Loucy (cell line): ENCODE measurements around the gene GIT2.
"Not testable (repeated sequence)": the region's sequence is repeated elsewhere in the genome, so short reads cannot be mapped to it uniquely, and the experiment has no call there.

ENCODE experiments used
- H2AFZ ChIP-seq: fragments of 200-600 bp; sonication (generic); 2 replicates; pipeline ENCODE4 v1.6.0; 2016; ENCODE audit warnings: antibody characterized with exemption, mild to moderate bottlenecking, low read length, moderate library complexity
- H3F3A ChIP-seq: fragments of 200-600 bp; 2 replicates; pipeline ENCODE4 v1.6.0; 2016; ENCODE audit warnings: antibody characterized with exemption, low read depth, mild to moderate bottlenecking
- H3K27me3 ChIP-seq: fragments of 200-600 bp; sonication (generic); 2 replicates; pipeline ENCODE4 v1.6.1; 2014; ENCODE audit warnings: low read length, mild to moderate bottlenecking; ENCODE audit not compliant: insufficient read depth, poor library complexity, severe bottlenecking
- H3K36me3 ChIP-seq: fragments of 200-600 bp; sonication (generic); 2 replicates; pipeline ENCODE4 v1.6.1; 2016; ENCODE audit warnings: low read length; ENCODE audit not compliant: insufficient read depth
- H3K4me1 ChIP-seq: fragments of 200-600 bp; sonication (generic); 2 replicates; pipeline ENCODE4 v1.5.1; 2014; ENCODE audit warnings: low read length, mild to moderate bottlenecking; ENCODE audit not compliant: insufficient read depth, poor library complexity, severe bottlenecking
- H3K4me2 ChIP-seq: fragments of 200-600 bp; sonication (generic); 2 replicates; pipeline ENCODE4 v1.6.0; 2014; ENCODE audit warnings: antibody characterized with exemption, low read length, low read depth, mild to moderate bottlenecking; ENCODE audit not compliant: poor library complexity, severe bottlenecking
- H3K4me3 ChIP-seq: fragments of 200-600 bp; sonication (generic); 2 replicates; pipeline ENCODE4 v1.5.1; 2014; ENCODE audit warnings: low read length, mild to moderate bottlenecking, mixed read lengths; ENCODE audit not compliant: poor library complexity, severe bottlenecking
- H3K79me2 ChIP-seq: fragments of 200-600 bp; sonication (generic); 2 replicates; pipeline ENCODE4 v1.6.1; 2014; ENCODE audit warnings: low read length; ENCODE audit not compliant: insufficient read depth
- H3K9ac ChIP-seq: fragments of 200-600 bp; sonication (generic); 2 replicates; pipeline ENCODE4 v1.6.0; 2014; ENCODE audit warnings: mild to moderate bottlenecking, low read depth, low read length, moderate library complexity; ENCODE audit not compliant: poor library complexity, severe bottlenecking
- H3K9me2 ChIP-seq: fragments of 200-600 bp; sonication (generic); replicated peaks from 2 replicates; pipeline ENCODE4 v1.6.1; 2016; ENCODE audit warnings: low read depth, low read length, mixed read lengths
- H3K9me3 ChIP-seq: fragments of 200-600 bp; sonication (generic); 2 replicates; pipeline ENCODE4 v1.6.1; 2014; ENCODE audit warnings: mild to moderate bottlenecking, antibody characterized with exemption, low read length, low read depth; ENCODE audit not compliant: insufficient read depth
- H4K20me1 ChIP-seq: fragments of 200-600 bp; sonication (generic); 2 replicates; pipeline ENCODE4 v1.6.0; 2014; ENCODE audit warnings: antibody characterized with exemption, low read length, mild to moderate bottlenecking; ENCODE audit not compliant: insufficient read depth, poor library complexity, severe bottlenecking
- CTCF ChIP-seq: fragments of 200-600 bp; sonication (generic); conservative IDR thresholded peaks from 2 replicates; pipeline ENCODE4 v1.5.1; 2014; ENCODE audit warnings: mild to moderate bottlenecking, antibody characterized with exemption, low read length
- EZH2phosphoT487 ChIP-seq: fragments of 200-600 bp; IDR thresholded peaks from 2 replicates; pipeline ENCODE4 v1.6.1; 2018; ENCODE audit warnings: antibody characterized with exemption, mild to moderate bottlenecking, moderate library complexity, borderline replicate concordance

Gene GIT2

GRCh38 chr12:109932878-109933503, 63.2 kb downstream of the GIT2 start:
- Histone ChIP-seq H2AFZ (no peak overlapping the region), H4K20me1 (no peaks in the 10 kb centered on the region), H3K4me2 (no peak overlapping the region), H3F3A (no peaks in the 10 kb centered on the region), H3K27me3 (no peaks in the 10 kb centered on the region), H3K9ac (no peak overlapping the region), H3K9me2 (no peaks in the 10 kb centered on the region), H3K4me3 (no peak overlapping the region), H3K9me3 (no peaks in the 10 kb centered on the region), H3K36me3 (peaks cover 30% of the 10 kb centered on the region; the same call in 1 of the 2 replicates), H3K79me2 (no peaks in the 10 kb centered on the region), H3K4me1 (no peaks in the 10 kb centered on the region)
- TF ChIP-seq CTCF (no peak), EZH2phosphoT487 (no peak)

- peaks cover 19% of the 10 kb centered on the region; the same call in 1 of the 2 replicates for H3K36me3 ChIP-seq
- H2AFZ ChIP-seq = no peak overlapping the region
- H4K20me1 ChIP-seq = no peaks in the 10 kb centered on the region
- no peaks in the 10 kb centered on the region for H3K9me3 ChIP-seq
- no peaks in the 10 kb centered on the region for H3K79me2 ChIP-seq
- H3K4me2 ChIP-seq = no peak overlapping the region
- no peaks in the 10 kb centered on the region for H3K9me2 ChIP-seq
- no peaks in the 10 kb centered on the region for H3F3A ChIP-seq
- no peak overlapping the region for H3K4me3 ChIP-seq
- H3K27me3 ChIP-seq = no peaks in the 10 kb centered on the region
- TF ChIP-seq CTCF (no peak), EZH2phosphoT487 (no peak)
- H3K4me1 ChIP-seq = no peaks in the 10 kb centered on the region
- no peak overlapping the region for H3K9ac ChIP-seq
Measured at GRCh38 chr12:109931143-109931542, 65.0 kb downstream of the GIT2 start.

GRCh38 chr12:109930028-109930800, 66.0 kb downstream of the GIT2 start:
- TF ChIP-seq CTCF = no peak
- TF ChIP-seq EZH2phosphoT487 = no peak
- no peaks in the 10 kb centered on the region for H3K27me3 ChIP-seq
- no peak overlapping the region for H2AFZ ChIP-seq
- no peak overlapping the region for H3K9ac ChIP-seq
- H3K36me3 ChIP-seq = peaks cover 19% of the 10 kb centered on the region; the same call in 1 of the 2 replicates
- no peaks in the 10 kb centered on the region for H3K9me2 ChIP-seq
- H3K4me2 ChIP-seq = no peak overlapping the region
- no peaks in the 10 kb centered on the region for H3K4me1 ChIP-seq
- H3K4me3 ChIP-seq = no peak overlapping the region
- H3K79me2 ChIP-seq = no peaks in the 10 kb centered on the region
- H3K9me3 ChIP-seq = no peaks in the 10 kb centered on the region
- no peaks in the 10 kb centered on the region for H4K20me1 ChIP-seq
- H3F3A ChIP-seq = no peaks in the 10 kb centered on the region

GRCh38 chr12:109929326-109929725, 66.8 kb downstream of the GIT2 start:
- not testable (repeated sequence) for H3K9me2 ChIP-seq

More at GRCh38 chr12:109929326-109929725, 66.8 kb downstream of the GIT2 start:
- H3K4me3 ChIP-seq, H3K9me3 ChIP-seq, H3F3A ChIP-seq, H3K4me1 ChIP-seq, H2AFZ ChIP-seq, H4K20me1 ChIP-seq, H3K4me2 ChIP-seq, H3K27me3 ChIP-seq, H3K79me2 ChIP-seq, H3K9ac ChIP-seq: not testable (repeated sequence)
- H3K36me3 ChIP-seq = peaks cover 19% of the 10 kb centered on the region; the same call in 1 of the 2 replicates
